ENCODE results near the gene RNU2-63P. TPM values are rescaled to one million over a fixed set of nuclear protein-coding genes. Genes with fewer than 3 reads are reported as not detected.
"Not testable (repeated sequence)": the region's sequence is repeated elsewhere in the genome, so short reads cannot be mapped to it uniquely, and the experiment has no call there.

The RNU2-63P gene
- total RNA-seq, 1 experiment from 2014 or later = 7.7 TPM

- no peak for DNase-seq (ENCODE audit: low spot score)
- no peaks in the 10 kb centered on the region for H3K36me3 Mint-ChIP-seq
- POLR2A ChIA-PET = no interaction called here
- no peak overlapping the region for H3K4me3 Mint-ChIP-seq
- CTCF ChIA-PET = no interaction called here
- peaks cover 57% of the 10 kb centered on the region for H3K4me1 Mint-ChIP-seq
- no peaks in the 10 kb centered on the region for H3K9me3 Mint-ChIP-seq
- no peak overlapping the region for H3K27ac Mint-ChIP-seq
- H3K27me3 Mint-ChIP-seq (ENCODE audit: low read depth) = no peaks in the 10 kb centered on the region; the same call in 1 of the 2 replicates
- ATAC-seq = no peak
- TF ChIP-seq ZMAT4 (CRISPR knock-in tag; IDR thresholded peaks at IDR 0.05) (no peak), PRRX2 (CRISPR knock-in tag; IDR thresholded peaks at IDR 0.05) (no peak), CREB1 (CRISPR knock-in tag; IDR thresholded peaks at IDR 0.05) (no peak), E2F4 (CRISPR knock-in tag; IDR thresholded peaks at IDR 0.05; ENCODE audit: borderline replicate concordance, low read depth) (no peak), NFATC4 (CRISPR knock-in tag; IDR thresholded peaks at IDR 0.05) (no peak)
Observed at GRCh38 chr2:88019985-88020384, 3.6 kb upstream of the RNU2-63P start.

DNA sequence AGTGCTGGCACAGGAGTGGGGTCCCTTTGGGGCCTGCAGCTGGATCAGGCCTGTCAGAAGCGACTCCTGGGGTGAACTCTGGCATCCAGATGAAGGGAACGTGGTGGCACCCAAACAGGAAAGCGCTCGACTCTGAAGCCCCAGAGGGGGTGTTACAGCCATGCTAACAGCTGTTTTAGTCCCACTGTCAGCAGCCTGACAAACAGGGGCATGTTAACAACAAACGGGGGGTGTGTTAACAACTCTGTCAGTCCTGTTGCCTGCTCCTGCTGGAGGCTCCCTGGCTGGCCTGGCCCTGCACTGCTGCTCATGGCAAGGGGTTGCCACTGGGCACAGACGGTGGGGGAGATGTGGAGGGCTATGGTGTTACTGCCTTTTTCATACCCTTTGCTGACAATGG is 2.6 kb upstream of the RNU2-63P start:
- Mint-ChIP-seq H3K4me1 (peaks cover 47% of the 10 kb centered on the region), H3K36me3 (no peaks in the 10 kb centered on the region), H3K27ac (peak overlapping the region; percentile 91), H3K27me3 (ENCODE audit: low read depth) (no peaks in the 10 kb centered on the region; the same call in 1 of the 2 replicates), H3K9me3 (no peaks in the 10 kb centered on the region), H3K4me3 (peak overlapping the region; percentile 95; the same call in 1 of the 2 replicates)
- ATAC-seq = no peak
- POLR2A ChIA-PET = no interaction called here
- CTCF ChIA-PET = interaction anchor here (1.4 kb wide), 1 partner anchor 41 kb away, joined by 6 read pairs; no protein-coding TSS in a partner anchor
- no peak for DNase-seq (ENCODE audit: low spot score)
- no peak for TF ChIP-seq SP1 (CRISPR knock-in tag; conservative IDR thresholded peaks at IDR 0.05)
- TF ChIP-seq ZNF232 (CRISPR knock-in tag; IDR thresholded peaks at IDR 0.05) = no peak
- TF ChIP-seq OVOL2 (CRISPR knock-in tag; IDR thresholded peaks at IDR 0.05; ENCODE audit: borderline replicate concordance) = no peak
- TF ChIP-seq JUN (CRISPR knock-in tag; IDR thresholded peaks at IDR 0.05) = no peak
- no peak for TF ChIP-seq ZNF219 (CRISPR knock-in tag; IDR thresholded peaks at IDR 0.05; ENCODE audit: borderline replicate concordance)
- TF ChIP-seq, protein P1, sequence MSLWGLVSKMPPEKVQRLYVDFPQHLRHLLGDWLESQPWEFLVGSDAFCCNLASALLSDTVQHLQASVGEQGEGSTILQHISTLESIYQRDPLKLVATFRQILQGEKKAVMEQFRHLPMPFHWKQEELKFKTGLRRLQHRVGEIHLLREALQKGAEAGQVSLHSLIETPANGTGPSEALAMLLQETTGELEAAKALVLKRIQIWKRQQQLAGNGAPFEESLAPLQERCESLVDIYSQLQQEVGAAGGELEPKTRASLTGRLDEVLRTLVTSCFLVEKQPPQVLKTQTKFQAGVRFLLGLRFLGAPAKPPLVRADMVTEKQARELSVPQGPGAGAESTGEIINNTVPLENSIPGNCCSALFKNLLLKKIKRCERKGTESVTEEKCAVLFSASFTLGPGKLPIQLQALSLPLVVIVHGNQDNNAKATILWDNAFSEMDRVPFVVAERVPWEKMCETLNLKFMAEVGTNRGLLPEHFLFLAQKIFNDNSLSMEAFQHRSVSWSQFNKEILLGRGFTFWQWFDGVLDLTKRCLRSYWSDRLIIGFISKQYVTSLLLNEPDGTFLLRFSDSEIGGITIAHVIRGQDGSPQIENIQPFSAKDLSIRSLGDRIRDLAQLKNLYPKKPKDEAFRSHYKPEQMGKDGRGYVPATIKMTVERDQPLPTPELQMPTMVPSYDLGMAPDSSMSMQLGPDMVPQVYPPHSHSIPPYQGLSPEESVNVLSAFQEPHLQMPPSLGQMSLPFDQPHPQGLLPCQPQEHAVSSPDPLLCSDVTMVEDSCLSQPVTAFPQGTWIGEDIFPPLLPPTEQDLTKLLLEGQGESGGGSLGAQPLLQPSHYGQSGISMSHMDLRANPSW (CRISPR knock-in tag; conservative IDR thresholded peaks at IDR 0.05; ENCODE audit: low read depth) = no peak
- no peak for TF ChIP-seq CBFB (CRISPR knock-in tag; IDR thresholded peaks at IDR 0.05; ENCODE audit: low read depth)
- TF ChIP-seq CTCF (IDR thresholded peaks at IDR 0.05) = no peak
- TF ChIP-seq ELF4 (CRISPR knock-in tag; IDR thresholded peaks at IDR 0.05; ENCODE audit: low read depth) = no peak

DNA sequence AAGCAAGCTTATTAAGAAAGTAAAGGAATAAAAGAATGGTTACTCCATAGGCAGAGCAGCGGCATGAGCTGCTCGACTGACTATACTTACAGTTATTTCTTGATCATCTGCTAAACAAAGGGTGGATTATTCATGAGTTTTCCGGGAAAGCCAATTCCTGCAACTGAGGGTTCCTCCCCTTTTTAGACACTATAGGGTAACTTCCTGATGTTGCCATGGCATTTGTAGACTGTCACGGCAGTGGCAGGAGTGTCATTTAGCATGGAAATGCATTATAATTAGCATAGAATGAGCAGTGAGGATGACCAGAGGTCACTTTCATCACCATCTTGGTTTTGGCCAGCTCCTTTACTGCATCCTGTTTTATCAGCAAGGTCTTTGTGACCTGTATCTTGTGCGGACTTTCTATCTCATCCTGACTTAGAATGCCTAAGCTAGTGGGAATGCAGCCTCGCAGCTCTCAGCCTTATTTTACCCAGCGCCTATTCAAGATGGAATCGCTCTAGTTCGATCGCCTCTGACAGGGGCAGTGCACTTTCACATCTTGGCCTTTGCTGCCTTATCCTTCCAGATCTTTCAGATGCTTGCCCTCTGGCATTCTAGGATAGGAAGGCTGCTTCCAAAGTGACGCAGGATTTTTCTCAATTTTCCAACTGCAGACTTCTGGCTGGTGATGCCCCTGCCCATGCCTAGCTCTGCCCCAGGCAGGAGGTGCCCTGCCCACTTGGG is 1.9 kb upstream of the RNU2-63P start:
- Mint-ChIP-seq H3K4me1 (peaks cover 43% of the 10 kb centered on the region), H3K4me3 (peak overlapping the region; percentile 95), H3K27ac (peak overlapping the region; percentile 91; the same call in 1 of the 2 replicates)
- H3K27me3 Mint-ChIP-seq (ENCODE audit: low read depth); H3K36me3 Mint-ChIP-seq; ATAC-seq; POLR2A ChIA-PET; DNase-seq (ENCODE audit: low spot score); H3K9me3 Mint-ChIP-seq: not testable (repeated sequence)
- CTCF ChIA-PET = interaction anchor here (1.4 kb wide), 1 partner anchor 42 kb away, joined by 6 read pairs; no protein-coding TSS in a partner anchor

GRCh38 chr2:88017780-88018038 is 1.4 kb upstream of the RNU2-63P start:
- H3K36me3 Mint-ChIP-seq; ATAC-seq; DNase-seq (ENCODE audit: low spot score); H3K9me3 Mint-ChIP-seq; POLR2A ChIA-PET; H3K27me3 Mint-ChIP-seq (ENCODE audit: low read depth): not testable (repeated sequence)
- peaks cover 39% of the 10 kb centered on the region for H3K4me1 Mint-ChIP-seq
- H3K4me3 Mint-ChIP-seq = peak overlapping the region; percentile 95
- 0 out of 2 replicates have a peak overlapping the region, but pooled peaks have one; percentile 12 for H3K27ac Mint-ChIP-seq
- CTCF ChIA-PET = interaction anchor here (1.4 to 3.8 kb wide), 2 partner anchors 42 to 43 kb away, joined by 6 to 13 read pairs; no protein-coding TSS in a partner anchor
